BLaER1 treated with 17β-estradiol and CSF1 and Interleukin-3, amounts not matched to agents 10 nM and 100 nM (cell line): Measurements from ENCODE around the gene ZBTB18.
"Not testable (repeated sequence)": the region's sequence is repeated elsewhere in the genome, so short reads cannot be mapped to it uniquely, and the experiment has no call there.

Source experiments
- H3K27ac ChIP-seq, 11 experiments: shearing (Covaris generic); formaldehyde crosslinking; 2 replicates each; pipeline ENCODE4 v1.8.1; 2022
- H3K27me3 ChIP-seq, 11 experiments: shearing (Covaris generic); formaldehyde crosslinking; 2 replicates each; pipeline ENCODE4 v1.8.1; 2022
- H3K36me3 ChIP-seq, 11 experiments: shearing (Covaris generic); formaldehyde crosslinking; 2 replicates each; pipeline ENCODE4 v1.8.1; 2022
- H3K4me1 ChIP-seq, 10 experiments: shearing (Covaris generic); formaldehyde crosslinking; 2 replicates each; pipeline ENCODE4 v1.8.1; 2022
- H3K4me2 ChIP-seq, 11 experiments: shearing (Covaris generic); formaldehyde crosslinking; 2 replicates each; pipeline ENCODE4 v1.8.1; 2022
- H3K4me3 ChIP-seq, 10 experiments: shearing (Covaris generic); formaldehyde crosslinking; 2 replicates each; pipeline ENCODE4 v1.8.1; 2022
- H3K9ac ChIP-seq, 11 experiments: shearing (Covaris generic); formaldehyde crosslinking; 2 replicates each; pipeline ENCODE4 v1.8.1; 2022
- H3K9me3 ChIP-seq, 11 experiments: shearing (Covaris generic); formaldehyde crosslinking; replicated peaks in 1 of 11; 2 replicates each; pipeline ENCODE4 v1.8.1; 2022
- H4K20me1 ChIP-seq, 11 experiments: shearing (Covaris generic); formaldehyde crosslinking; 2 replicates each; pipeline ENCODE4 v1.8.1; 2022
- Cebpa-rat ChIP-seq, 11 experiments: shearing (Covaris generic); IDR thresholded peaks; 2 replicates each; pipeline ENCODE4 v1.8.1; 2022

The ZBTB18 gene

DNA sequence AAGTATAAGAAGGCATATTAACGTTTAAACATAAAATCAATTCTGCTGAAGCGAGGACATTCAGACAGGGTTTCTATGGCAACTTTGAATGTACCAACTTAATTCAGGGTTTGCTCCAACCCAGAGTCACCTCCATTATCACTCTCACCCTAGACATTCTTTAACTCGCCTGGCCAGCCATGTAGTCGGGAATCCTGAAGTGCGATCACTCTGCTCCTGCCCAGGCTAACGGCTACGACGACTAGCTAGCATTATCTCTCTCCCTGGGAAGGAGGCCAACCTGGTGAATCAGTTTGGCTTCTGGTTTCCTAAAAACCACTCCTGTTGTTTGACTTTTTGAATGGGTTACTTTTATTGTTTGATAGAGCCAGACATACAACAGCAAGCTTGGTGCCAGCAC is 38.9 kb upstream of the ZBTB18 start:
- no peak overlapping the region for H3K9ac ChIP-seq
- no peaks in the 10 kb centered on the region for H4K20me1 ChIP-seq
- no peaks in the 10 kb centered on the region for H3K27me3 ChIP-seq
- peaks cover 13 to 22% (median 18%) of the 10 kb centered on the region in 10 experiments for H3K4me1 ChIP-seq
- H3K9me3 ChIP-seq = no peaks in the 10 kb centered on the region
- H3K27ac ChIP-seq = no peak overlapping the region
- TF ChIP-seq Cebpa-rat (IDR thresholded peaks at IDR 0.05) = no peak
- H3K4me3 ChIP-seq = no peak overlapping the region
- no peaks in the 10 kb centered on the region for H3K36me3 ChIP-seq
- no peak overlapping the region for H3K4me2 ChIP-seq

DNA sequence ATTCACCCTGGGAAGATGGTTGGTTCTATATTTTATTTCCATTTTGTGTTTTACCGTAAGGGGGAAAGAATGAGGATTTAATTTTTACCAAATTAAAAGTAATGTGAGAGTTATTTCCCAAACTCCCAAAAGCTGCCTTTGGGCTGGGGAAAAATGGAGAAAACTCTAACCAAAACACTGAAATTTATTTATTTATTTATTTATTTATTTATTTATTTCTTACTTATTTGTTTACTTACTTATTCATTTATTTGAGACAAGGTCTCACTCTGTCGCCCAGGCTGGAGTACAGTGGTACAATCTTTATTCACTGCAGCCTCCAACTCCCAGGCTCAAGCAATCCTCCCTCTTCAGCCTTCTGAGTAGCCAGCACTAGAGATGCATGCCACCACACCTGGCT is 38.0 kb upstream of the ZBTB18 start:
- Histone ChIP-seq H3K27ac (no peak overlapping the region), H3K27me3 (no peaks in the 10 kb centered on the region), H4K20me1 (no peaks in the 10 kb centered on the region), H3K36me3 (no peaks in the 10 kb centered on the region), H3K9ac (no peak overlapping the region), H3K4me3 (no peak overlapping the region), H3K4me2 (no peak overlapping the region), H3K4me1 (peaks cover 13 to 22% (median 18%) of the 10 kb centered on the region in 10 experiments), H3K9me3 (no peaks in the 10 kb centered on the region)
- TF ChIP-seq Cebpa-rat (IDR thresholded peaks at IDR 0.05) = no peak

DNA sequence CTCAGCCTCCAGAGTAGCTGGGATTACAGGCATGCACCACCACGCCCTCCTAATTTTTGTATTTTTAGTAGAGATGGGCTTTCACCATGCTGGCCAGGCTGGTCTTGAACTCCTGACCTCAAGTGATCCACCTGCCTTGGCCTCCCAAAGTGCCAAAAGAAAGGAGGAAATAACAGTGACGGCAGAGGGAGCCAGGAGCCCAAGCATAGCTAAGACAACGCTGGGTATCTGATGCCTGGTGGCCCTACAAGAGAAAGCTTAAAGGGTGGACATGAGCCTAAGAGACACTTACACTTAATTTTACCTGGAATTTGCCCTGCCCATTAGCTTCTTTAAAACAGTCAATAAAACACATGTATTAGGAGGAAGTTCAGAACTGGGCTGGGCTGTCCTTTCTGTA is 36.2 kb upstream of the ZBTB18 start:
- not testable (repeated sequence) for H3K36me3 ChIP-seq, H3K4me2 ChIP-seq, H3K27me3 ChIP-seq, H3K9me3 ChIP-seq, H3K27ac ChIP-seq, H3K9ac ChIP-seq, H3K4me3 ChIP-seq, H4K20me1 ChIP-seq
- H3K4me1 ChIP-seq = peaks cover 13 to 19% (median 16%) of the 10 kb centered on the region in 10 experiments

DNA sequence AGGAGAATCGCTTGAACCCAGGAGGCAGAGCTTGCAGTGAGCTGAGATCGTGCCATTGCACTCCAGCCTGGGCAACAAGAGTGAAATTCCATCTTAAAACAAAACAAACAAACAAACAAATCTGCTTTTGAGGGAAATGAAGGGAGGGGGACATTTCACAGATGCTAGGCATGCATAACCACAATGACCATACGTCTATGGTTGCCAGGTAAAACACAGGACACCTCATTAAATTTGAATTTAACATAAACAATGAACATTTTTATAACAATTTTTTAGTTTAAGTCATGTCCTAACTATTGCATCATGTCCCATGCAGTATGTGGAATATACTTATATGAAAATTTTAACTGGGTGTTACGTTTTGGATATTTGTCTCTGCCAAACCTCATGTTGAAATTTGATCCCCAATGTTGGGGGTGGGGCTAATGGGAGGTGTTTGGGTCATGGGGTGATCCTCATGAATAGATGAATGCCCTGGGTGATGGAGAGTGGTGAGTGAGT is 31.0 kb upstream of the ZBTB18 start:
- no peak overlapping the region for H3K4me3 ChIP-seq
- no peaks in the 10 kb centered on the region for H3K36me3 ChIP-seq
- no peak overlapping the region for H3K9ac ChIP-seq
- H3K27me3 ChIP-seq = no peaks in the 10 kb centered on the region
- TF ChIP-seq Cebpa-rat (IDR thresholded peaks at IDR 0.05) = no peak
- no peaks in the 10 kb centered on the region for H3K9me3 ChIP-seq
- H3K4me2 ChIP-seq = no peak overlapping the region
- no peaks in the 10 kb centered on the region for H4K20me1 ChIP-seq
- H3K27ac ChIP-seq = no peak overlapping the region
- no peaks in the 10 kb centered on the region for H3K4me1 ChIP-seq

DNA sequence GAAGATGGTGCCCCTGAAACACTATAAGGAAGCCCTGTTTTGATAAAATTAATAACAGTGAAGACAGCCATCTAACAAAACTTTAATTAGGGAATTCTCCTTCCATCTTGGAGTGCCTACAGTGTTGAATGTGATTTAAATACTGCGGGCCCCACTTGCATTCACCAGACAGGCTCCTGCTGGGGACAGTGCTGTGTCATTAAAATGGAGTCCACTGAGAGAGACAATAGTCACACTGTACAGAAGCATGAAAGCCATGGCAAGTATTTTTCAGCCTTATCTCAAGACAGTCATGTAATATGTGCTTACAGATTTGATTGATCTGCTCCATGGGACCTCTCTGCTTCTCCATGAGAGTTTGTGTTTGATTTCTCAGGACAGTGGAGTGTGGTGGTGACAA is 29.7 kb upstream of the ZBTB18 start:
- no peak for TF ChIP-seq Cebpa-rat (IDR thresholded peaks at IDR 0.05)
- Histone ChIP-seq H3K27ac (no peak overlapping the region), H3K36me3 (no peaks in the 10 kb centered on the region), H4K20me1 (no peaks in the 10 kb centered on the region), H3K9ac (no peak overlapping the region), H3K4me2 (no peak overlapping the region), H3K4me3 (no peak overlapping the region), H3K27me3 (no peaks in the 10 kb centered on the region), H3K9me3 (no peaks in the 10 kb centered on the region), H3K4me1 (no peaks in the 10 kb centered on the region)

DNA sequence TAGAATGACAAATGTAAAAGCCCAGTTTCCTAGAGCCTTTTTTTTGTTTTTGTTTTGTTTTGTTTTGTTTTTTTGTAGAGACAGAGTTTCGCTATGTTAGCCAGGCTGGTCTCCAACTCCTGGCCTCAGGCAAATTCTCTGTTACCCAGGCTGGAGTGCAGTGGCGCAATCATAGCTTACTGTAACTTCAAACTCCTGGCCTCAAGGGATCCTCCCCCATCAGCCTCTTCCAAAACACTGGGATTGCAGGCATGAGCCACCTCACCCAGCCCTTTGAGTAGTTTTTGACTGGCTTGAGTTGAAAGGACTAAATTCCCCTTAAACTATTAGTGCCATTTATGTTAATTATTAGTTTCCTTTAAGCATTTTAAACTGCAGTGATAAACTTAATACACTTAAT is 28.8 kb upstream of the ZBTB18 start:
- no peaks in the 10 kb centered on the region for H3K9me3 ChIP-seq
- H3K4me3 ChIP-seq = no peak overlapping the region
- no peaks in the 10 kb centered on the region for H3K36me3 ChIP-seq
- no peak overlapping the region for H3K27ac ChIP-seq
- H3K9ac ChIP-seq = no peak overlapping the region
- no peaks in the 10 kb centered on the region for H3K27me3 ChIP-seq
- H3K4me2 ChIP-seq = no peak overlapping the region
- no peak for TF ChIP-seq Cebpa-rat (IDR thresholded peaks at IDR 0.05)
- H4K20me1 ChIP-seq = no peaks in the 10 kb centered on the region
- no peaks in the 10 kb centered on the region for H3K4me1 ChIP-seq

DNA sequence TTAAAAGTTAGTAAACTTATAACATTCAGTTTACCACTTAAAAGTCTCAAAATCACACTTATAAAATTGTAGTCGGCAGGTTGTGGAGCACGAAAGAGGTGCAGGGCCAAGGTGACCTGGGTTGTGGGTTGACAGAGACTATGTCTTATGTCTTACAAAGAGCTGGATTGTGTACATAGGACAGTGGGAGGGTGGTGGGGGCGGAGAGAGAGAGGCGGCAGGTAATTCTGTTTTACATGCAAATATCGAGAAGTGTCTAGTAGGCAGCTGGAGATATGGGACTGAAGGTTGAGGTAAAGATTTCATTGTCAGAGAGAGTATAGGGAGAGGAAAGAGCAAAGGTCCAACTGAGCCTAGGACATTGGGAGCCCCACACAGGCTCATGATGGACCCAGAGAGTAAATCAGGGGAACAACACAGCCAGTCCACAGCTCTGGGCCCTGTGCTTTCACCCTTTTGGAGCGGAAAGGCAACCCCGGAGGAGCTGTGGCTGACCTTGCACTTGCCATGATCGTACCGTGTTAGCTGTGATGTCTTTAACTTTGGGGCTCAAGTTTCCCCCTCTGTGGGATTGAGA is 28.1 kb upstream of the ZBTB18 start:
- no peaks in the 10 kb centered on the region for H3K4me1 ChIP-seq
- H3K4me2 ChIP-seq = no peak overlapping the region
- no peak overlapping the region for H3K4me3 ChIP-seq
- no peak overlapping the region for H3K9ac ChIP-seq
- no peaks in the 10 kb centered on the region for H3K27me3 ChIP-seq
- no peaks in the 10 kb centered on the region for H3K36me3 ChIP-seq
- H3K27ac ChIP-seq = no peak overlapping the region
- no peak for TF ChIP-seq Cebpa-rat (IDR thresholded peaks at IDR 0.05)
- H3K9me3 ChIP-seq = no peaks in the 10 kb centered on the region
- H4K20me1 ChIP-seq = no peaks in the 10 kb centered on the region

DNA sequence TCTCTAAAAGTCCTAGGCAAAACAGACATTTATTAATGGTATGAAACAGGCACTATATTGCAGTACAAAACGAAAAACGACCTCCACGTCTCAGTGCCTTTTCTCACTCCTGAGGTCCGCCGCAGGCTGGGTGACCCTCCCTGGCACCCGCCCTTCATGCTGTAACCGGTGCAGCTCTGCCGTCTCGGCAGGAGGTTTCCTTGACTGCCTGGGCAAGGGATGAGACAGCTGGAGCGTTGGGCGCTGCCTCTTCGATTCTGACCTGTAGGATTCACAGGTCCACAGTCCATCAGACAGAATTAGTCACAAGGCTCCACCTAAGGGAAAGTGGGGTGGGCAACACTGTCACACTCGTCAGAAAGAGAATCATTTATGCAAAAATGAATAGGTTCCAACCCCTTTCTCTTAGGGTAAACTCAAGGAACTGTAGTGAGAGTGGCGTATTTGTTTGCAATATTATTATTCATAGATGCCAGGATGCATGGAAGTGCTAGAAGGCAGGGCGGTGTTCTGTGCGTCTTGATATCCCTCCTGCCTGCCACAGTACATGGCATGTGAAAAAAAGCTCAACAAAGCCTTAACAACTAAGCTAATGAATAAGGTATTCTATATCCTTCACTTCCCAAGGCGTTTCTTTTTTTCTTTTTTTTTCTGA is 23.5 kb upstream of the ZBTB18 start:
- H3K9ac ChIP-seq = no peak overlapping the region
- no peaks in the 10 kb centered on the region for H3K36me3 ChIP-seq
- H3K27me3 ChIP-seq = no peaks in the 10 kb centered on the region
- no peaks in the 10 kb centered on the region for H4K20me1 ChIP-seq
- H3K4me3 ChIP-seq = no peak overlapping the region
- no peak overlapping the region for H3K27ac ChIP-seq
- H3K4me2 ChIP-seq = no peak overlapping the region
- H3K4me1 ChIP-seq = peaks cover 0 to 5% (median 0%) of the 10 kb centered on the region in 10 experiments; a peak in 2 of 20 replicates
- no peak for TF ChIP-seq Cebpa-rat (IDR thresholded peaks at IDR 0.05)
- peaks cover 0 to 7% (median 0%) of the 10 kb centered on the region in 11 experiments; a peak in 1 of 22 replicates for H3K9me3 ChIP-seq

DNA sequence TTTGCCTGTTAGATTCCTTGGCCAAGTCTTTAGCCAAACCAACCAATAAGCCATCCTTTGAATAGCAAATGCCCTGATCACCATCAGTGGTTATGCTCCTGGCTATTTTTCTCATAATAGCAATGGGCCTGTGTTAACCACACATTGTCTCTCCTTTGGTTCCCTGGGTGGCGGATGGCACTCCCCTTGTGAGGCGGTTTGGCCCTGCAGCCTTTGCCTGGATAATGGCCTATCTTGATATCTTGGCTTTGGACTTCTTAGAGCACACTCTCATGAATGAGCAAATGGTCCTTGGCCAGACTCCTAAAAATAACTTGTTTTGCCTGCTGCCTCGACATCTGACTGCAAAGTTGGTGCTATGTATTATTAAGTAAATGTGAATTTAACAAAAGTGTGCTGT is 22.4 kb upstream of the ZBTB18 start:
- no peak for TF ChIP-seq Cebpa-rat (IDR thresholded peaks at IDR 0.05)
- Histone ChIP-seq H3K9me3 (peaks cover 0 to 7% (median 0%) of the 10 kb centered on the region in 11 experiments; a peak in 1 of 22 replicates), H3K4me2 (0 out of 22 replicates have a peak overlapping the region, but pooled peaks of 1 of the 11 experiments have one; percentile 3), H4K20me1 (no peaks in the 10 kb centered on the region), H3K4me1 (peaks cover 0 to 5% (median 0%) of the 10 kb centered on the region in 10 experiments; a peak in 2 of 20 replicates), H3K4me3 (no peak overlapping the region), H3K27ac (no peak overlapping the region), H3K36me3 (no peaks in the 10 kb centered on the region), H3K27me3 (no peaks in the 10 kb centered on the region), H3K9ac (no peak overlapping the region)

DNA sequence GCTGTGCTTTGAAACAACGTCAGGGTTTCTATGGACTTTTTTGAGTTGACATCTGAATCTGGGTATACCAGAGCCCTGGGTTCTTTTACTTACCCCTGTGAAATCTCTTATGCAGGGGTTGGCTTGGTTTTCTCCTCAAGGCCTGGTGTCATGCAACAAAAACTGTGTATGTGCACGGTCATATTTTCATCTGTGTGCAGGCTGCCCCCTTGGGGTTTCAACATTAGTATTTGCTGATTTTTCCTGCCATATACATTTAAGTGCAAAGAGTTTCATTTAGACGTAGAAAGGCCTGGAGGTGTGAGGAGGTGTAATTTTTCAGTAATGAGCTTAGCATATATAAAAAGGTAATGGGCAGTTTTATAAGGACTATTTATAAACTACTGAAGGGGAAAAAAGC is 22.0 kb upstream of the ZBTB18 start:
- H3K4me2 ChIP-seq = 0 out of 22 replicates have a peak overlapping the region, but pooled peaks of 1 of the 11 experiments have one; percentile 3
- no peaks in the 10 kb centered on the region for H4K20me1 ChIP-seq
- H3K27me3 ChIP-seq = no peaks in the 10 kb centered on the region

More for the DNA sequence above, 22.0 kb upstream of the ZBTB18 start:
- Histone ChIP-seq H3K36me3 (no peaks in the 10 kb centered on the region), H3K4me1 (peaks cover 0 to 5% (median 0%) of the 10 kb centered on the region in 10 experiments; a peak in 2 of 20 replicates), H3K9ac (no peak overlapping the region), H3K4me3 (no peak overlapping the region), H3K27ac (no peak overlapping the region), H3K9me3 (peaks cover 0 to 7% (median 0%) of the 10 kb centered on the region in 11 experiments; a peak in 1 of 22 replicates)
- TF ChIP-seq Cebpa-rat (IDR thresholded peaks at IDR 0.05) = no peak
